Heart left ventricle (tissue), 16 donors: ENCODE results near the gene GRIP2. TPM values are rescaled to one million over a fixed set of nuclear protein-coding genes. Genes with fewer than 3 reads are reported as not detected.

Experiments used
- ATAC-seq, 4 donors: fragments of 200-7000 bp; cut with Tn5 transposase; one replicate each; pipeline ENCODE4 v1.9.1; 2020 to 2022; ENCODE audit warnings: moderate library complexity in 4 of 4, mild to moderate bottlenecking in 3 of 4, moderate number of reproducible peaks in 1 of 4
- DNase-seq, 5 donors: peaks; one replicate each; pipeline ENCODE4 v3.0.0-alpha.2; 2020
- H3K27ac ChIP-seq, 12 donors: fragments of 200-600 bp; sonication (generic) in 4 of 12; one replicate each; pipeline versions ENCODE4 v1.5.0 to v1.8.0; 2016 to 2022; ENCODE audit warnings: mild to moderate bottlenecking in 2 of 12
- H3K27me3 ChIP-seq, 9 donors: fragments of 200-600 bp; sonication (generic) in 2 of 9; one replicate each; pipeline versions ENCODE4 v1.5.1 to v1.8.0; 2016 to 2022; ENCODE audit warnings: mild to moderate bottlenecking in 3 of 9
- H3K36me3 ChIP-seq, 9 donors: fragments of 200-600 bp; sonication (generic) in 2 of 9; one replicate each; pipeline versions ENCODE4 v1.5.0 to v1.8.0; 2018 to 2022; ENCODE audit warnings: mild to moderate bottlenecking in 2 of 9
- H3K4me1 ChIP-seq, 12 donors: fragments of 200-600 bp; sonication (generic) in 4 of 12; one replicate each; pipeline versions ENCODE4 v1.5.0 to v1.8.0; 2016 to 2022; ENCODE audit warnings: mild to moderate bottlenecking in 3 of 12
- H3K4me3 ChIP-seq, 12 donors: fragments of 200-600 bp; sonication (generic) in 4 of 12; one replicate each; pipeline versions ENCODE4 v1.5.0 to v1.8.0; 2017 to 2022; ENCODE audit warnings: mild to moderate bottlenecking in 9 of 12, moderate library complexity in 4 of 12
- H3K9me3 ChIP-seq, 12 donors: fragments of 200-600 bp; sonication (generic) in 4 of 12; one replicate each; pipeline versions ENCODE4 v1.5.0 to v1.8.0; 2016 to 2022; ENCODE audit warnings: mild to moderate bottlenecking in 1 of 12
- CTCF ChIP-seq, 12 donors: fragments of 200-600 bp; sonication (generic) in 4 of 12; IDR thresholded peaks; one replicate each; pipeline versions ENCODE4 v1.5.0 to v1.8.0; 2018 to 2022; ENCODE audit warnings: antibody characterized with exemption in 12 of 12, mild to moderate bottlenecking in 5 of 12
- POLR2A ChIP-seq, 2 donors: fragments of 450-650 bp; IDR thresholded peaks; one replicate each; pipeline ENCODE4 v1.6.1; 2017; ENCODE audit warnings: antibody characterized with exemption in 2 of 2, mild to moderate bottlenecking in 2 of 2, moderate library complexity in 2 of 2
- WGBS, 4 donors: extraction: QIAGEN DNeasy Blood & Tissue Kit in 2 of 4; methylation state at CpG; one replicate each; pipeline versions ENCODE4 v1.1.5 to v1.1.7; 2013 to 2018; 5-methylcytosine and 5-hydroxymethylcytosine counted together
- intact Hi-C, 10 donors: fragments of 100-400 bp; cut with DNase I; formaldehyde crosslinking; loops; one replicate each; pipeline versions ENCODE4 v1.11.1 to v1.14.2; 2022
- polyA plus RNA-seq, 2 donors: library from polyadenylated mRNA; stranded (reverse); fragments of 200-250 nt; gene quantifications; one replicate each; pipeline ENCODE4 v1.2.3, GENCODE V29; 2013
- total RNA-seq, 9 donors: library from RNA; depleted of rRNA in 2 of 9; stranded (reverse); fragments of >200 nt in 2 of 9; fragmentation: NEBNext Ultra II Directional in 3 of 9; extraction: Animal tissue kit (Norgen Biotek cat#: 25700) in 3 of 9; gene quantifications; one replicate each; pipeline versions ENCODE4 v1.1.0 to v1.2.4, GENCODE V29; 2016 to 2023
- donor health status: ischemic (EF 13 %, LVEDD 7.1; RV severe dilation, severe dysfunction).
- donor health status: healthy with polysubstance abuse.
- donor health status: DM: no; HTN: yes; CAD: no.
- donor health status: DM: no; HTN: no; CAD: no.
- donor health status: ischemic (EF 25% LVEDD 6.9; RV normal size, moderate dysfunction).
- donor health status: ischemic (EF 25% LVEDD 5.7; RV mildly dilated, moderate dysfunction).
- donor health status: healthy.
- donor health status: DM: yes; HTN: yes; CAD: no.
- donor health status: ischemic (EF 35%, LVEDD 5.7; RV mildly dilated, moderate dysfunction).
- donor health status: nonischemic (EF 11% LVEDD 7.7; RV severe dilation, severe dysfunction).
- donor health status: DM: yes; HTN: yes; CAD: no.
- donor health status: PGD.
- donor health status: ischemic (EF 29% LVEDD 5.4; RV normal size, mild dysfunction).
- donor health status: nonischemic (EF 23%, LVEDD 6.1; RV moderate dilation, normal function).

Gene GRIP2
- total and polyA plus RNA-seq, 11 donors, result 5.8 to 56.7 (median 28.7) TPM

DNA sequence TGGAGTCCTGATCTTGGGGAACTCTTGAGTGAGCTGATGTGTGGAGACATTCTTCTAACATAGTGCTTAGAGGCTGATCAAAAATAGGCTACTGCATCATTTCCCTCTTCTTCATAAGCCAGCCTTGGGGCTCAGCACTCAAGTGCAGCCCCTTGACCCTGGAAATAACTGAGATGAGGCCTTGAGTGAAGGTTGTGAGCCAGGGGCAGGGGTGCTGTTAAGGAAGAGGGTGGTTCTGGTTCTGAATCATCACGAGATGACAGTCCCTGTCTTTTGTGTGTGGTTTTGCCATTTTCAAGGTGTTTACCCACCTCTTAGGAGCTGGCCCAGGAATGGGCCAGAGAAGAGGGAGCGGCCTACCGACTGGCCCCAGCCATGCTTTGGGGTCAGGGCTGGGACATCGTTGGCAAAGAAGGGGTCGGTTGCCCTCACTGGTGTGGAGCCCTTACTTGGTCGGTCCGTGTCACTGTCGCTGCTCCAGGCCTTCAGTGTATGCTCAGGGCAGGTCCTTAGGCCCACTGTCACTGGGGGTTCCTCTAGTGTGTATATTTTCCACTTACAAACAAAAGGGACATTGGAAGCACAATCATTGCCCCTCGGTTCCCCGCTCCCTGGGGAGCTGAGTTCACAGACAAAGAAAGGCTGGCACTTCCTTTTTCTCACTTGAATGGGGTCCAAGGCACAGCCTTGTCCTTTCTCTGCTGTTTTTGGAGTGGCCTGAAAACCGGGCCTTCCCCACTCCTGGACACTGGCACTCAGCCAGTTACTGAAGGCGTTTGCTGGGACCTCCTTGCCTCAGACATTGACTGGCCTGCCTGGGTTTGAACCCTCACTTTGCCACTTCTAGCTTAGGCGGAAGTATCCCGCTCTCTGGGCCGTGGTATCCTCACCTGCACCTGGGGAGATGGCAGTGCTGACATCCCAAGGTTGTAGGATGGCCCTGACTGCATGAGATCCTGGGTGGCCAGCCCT, 91.1 kb downstream of the GRIP2 start:
- Histone ChIP-seq H3K27ac (no peak overlapping the region), H3K36me3 (peaks cover 0 to 88% (median 44%) of the 10 kb centered on the region in 9 donors), H3K27me3 (peaks cover 0 to 21% (median 0%) of the 10 kb centered on the region in 9 donors), H3K9me3 (no peaks in the 10 kb centered on the region), H3K4me3 (no peak overlapping the region), H3K4me1 (peaks cover 19 to 52% (median 26%) of the 10 kb centered on the region in 12 donors)
- intact Hi-C loops, result no loop called here
- no peak for DNase-seq
- WGBS, 4 donors, result 88 to 92% (median 89%) methylated on average over 15 of the region's 15 CpGs
- ATAC-seq, result no peak
- TF ChIP-seq CTCF (IDR thresholded peaks at IDR 0.05), result no peak
- TF ChIP-seq POLR2A (IDR thresholded peaks at IDR 0.05), result no peak

- intact Hi-C loops, result no loop called here
- Histone ChIP-seq H3K36me3 (peaks cover 0 to 90% (median 52%) of the 10 kb centered on the region in 9 donors), H3K4me3 (no peak overlapping the region), H3K27me3 (peaks cover 0 to 21% (median 0%) of the 10 kb centered on the region in 9 donors), H3K4me1 (peaks cover 12 to 42% (median 17%) of the 10 kb centered on the region in 12 donors), H3K27ac (no peak overlapping the region), H3K9me3 (no peaks in the 10 kb centered on the region)
- DNase-seq (no peak), ATAC-seq (no peak)
- 87 to 98% (median 96%) methylated on average over 4 of the region's 4 CpGs for WGBS, 4 donors
- no peak for TF ChIP-seq CTCF (IDR thresholded peaks at IDR 0.05)
- no peak for TF ChIP-seq POLR2A (IDR thresholded peaks at IDR 0.05)
Measured at GRCh38 chr3:14448063-14448462, 92.1 kb downstream of the GRIP2 start.

DNA sequence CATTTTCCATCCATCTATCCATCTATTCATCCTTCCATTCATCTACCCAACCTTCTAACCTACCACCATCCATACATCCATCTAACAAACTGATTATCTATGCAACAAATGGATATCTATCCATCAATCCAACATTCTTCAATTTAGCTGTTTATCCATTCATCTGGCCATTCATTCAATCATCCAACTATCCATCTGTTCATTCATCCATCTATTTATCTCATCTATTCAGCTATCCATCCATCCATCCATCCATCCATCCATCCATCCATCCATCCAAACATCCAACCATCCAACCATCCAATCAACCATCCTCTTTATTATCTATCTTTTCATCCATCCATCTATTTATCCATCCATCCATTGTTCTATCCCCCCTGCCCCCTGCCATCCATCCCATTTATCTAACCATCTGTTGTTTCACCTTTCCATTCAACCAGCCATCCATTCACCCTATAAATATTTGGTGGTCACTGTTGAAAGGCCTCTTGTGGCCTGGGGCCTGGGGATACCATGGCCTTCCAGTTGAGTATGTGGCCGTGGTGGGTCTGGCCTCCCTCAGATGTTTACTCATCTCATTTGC, 93.1 kb downstream of the GRIP2 start:
- 94 to 100% (median 98%) methylated on average over 1 of the region's 1 CpG for WGBS, 4 donors
- TF ChIP-seq POLR2A (IDR thresholded peaks at IDR 0.05) (no peak), CTCF (IDR thresholded peaks at IDR 0.05) (no peak)
- H3K9me3 ChIP-seq, result no peaks in the 10 kb centered on the region
- no peak overlapping the region for H3K4me3 ChIP-seq
- DNase-seq (no peak), ATAC-seq (no peak)
- intact Hi-C loops, result no loop called here
- H3K36me3 ChIP-seq, result peaks cover 0 to 84% (median 52%) of the 10 kb centered on the region in 9 donors
- peaks cover 0 to 21% (median 0%) of the 10 kb centered on the region in 9 donors for H3K27me3 ChIP-seq
- peaks cover 5 to 40% (median 8%) of the 10 kb centered on the region in 12 donors for H3K4me1 ChIP-seq
- no peak overlapping the region for H3K27ac ChIP-seq

- H3K4me1 ChIP-seq, result peaks cover 0 to 40% (median 11%) of the 10 kb centered on the region in 12 donors
- WGBS, 4 donors, result 93 to 100% (median 99%) methylated on average over 4 of the region's 4 CpGs
- intact Hi-C loops, result no loop called here
- no peak for DNase-seq
- TF ChIP-seq CTCF (IDR thresholded peaks at IDR 0.05), result no peak
- TF ChIP-seq POLR2A (IDR thresholded peaks at IDR 0.05), result no peak
- H3K36me3 ChIP-seq, result peaks cover 0 to 71% (median 52%) of the 10 kb centered on the region in 9 donors
- H3K4me3 ChIP-seq, result no peak overlapping the region
- ATAC-seq, result no peak
- peaks cover 0 to 21% (median 0%) of the 10 kb centered on the region in 9 donors for H3K27me3 ChIP-seq
- no peak overlapping the region for H3K27ac ChIP-seq
- no peaks in the 10 kb centered on the region for H3K9me3 ChIP-seq
Measured at GRCh38 chr3:14445773-14446172, 94.4 kb downstream of the GRIP2 start.
